Activated T-helper 17 cell treated with anti-CD3 and anti-CD28 coated beads, Interleukin-2, amount 50 U/mL, for 72 hours (primary cell): ENCODE measurements around the gene RTP5. TPM values are rescaled to one million over a fixed set of nuclear protein-coding genes. Genes with fewer than 3 reads are reported as not detected.

Source experiments
- ATAC-seq: fragments of 150-1000 bp; cut with Tn5 transposase; replicated peaks from 2 replicates; pipeline ENCODE4 v1.10.0; 2021; ENCODE audit warnings: mild to moderate bottlenecking, moderate library complexity
- H3K27ac Mint-ChIP-seq: one replicate; pipeline ENCODE4 v1.8.0; 2022; ENCODE audit warnings: mixed read lengths
- H3K27me3 Mint-ChIP-seq: one replicate; pipeline ENCODE4 v1.8.0; 2022; ENCODE audit warnings: mixed read lengths
- H3K36me3 Mint-ChIP-seq: one replicate; pipeline ENCODE4 v1.8.0; 2022; ENCODE audit warnings: low read depth, mild to moderate bottlenecking, mixed read lengths
- H3K4me1 Mint-ChIP-seq: one replicate; pipeline ENCODE4 v1.8.0; 2022; ENCODE audit warnings: mixed read lengths
- H3K4me3 Mint-ChIP-seq: one replicate; pipeline ENCODE4 v1.8.0; 2022; ENCODE audit warnings: mild to moderate bottlenecking, mixed read lengths
- H3K9me3 Mint-ChIP-seq: one replicate; pipeline ENCODE4 v1.8.0; 2022; ENCODE audit warnings: mixed read lengths
- total RNA-seq, 2 donors: library from RNA; stranded (reverse); gene quantifications; one replicate each; pipeline ENCODE4 v1.2.3, GENCODE V29; 2022

Gene RTP5
- total RNA-seq, 2 donors from 2014 or later, result 0.58 TPM; not detected in 1

DNA sequence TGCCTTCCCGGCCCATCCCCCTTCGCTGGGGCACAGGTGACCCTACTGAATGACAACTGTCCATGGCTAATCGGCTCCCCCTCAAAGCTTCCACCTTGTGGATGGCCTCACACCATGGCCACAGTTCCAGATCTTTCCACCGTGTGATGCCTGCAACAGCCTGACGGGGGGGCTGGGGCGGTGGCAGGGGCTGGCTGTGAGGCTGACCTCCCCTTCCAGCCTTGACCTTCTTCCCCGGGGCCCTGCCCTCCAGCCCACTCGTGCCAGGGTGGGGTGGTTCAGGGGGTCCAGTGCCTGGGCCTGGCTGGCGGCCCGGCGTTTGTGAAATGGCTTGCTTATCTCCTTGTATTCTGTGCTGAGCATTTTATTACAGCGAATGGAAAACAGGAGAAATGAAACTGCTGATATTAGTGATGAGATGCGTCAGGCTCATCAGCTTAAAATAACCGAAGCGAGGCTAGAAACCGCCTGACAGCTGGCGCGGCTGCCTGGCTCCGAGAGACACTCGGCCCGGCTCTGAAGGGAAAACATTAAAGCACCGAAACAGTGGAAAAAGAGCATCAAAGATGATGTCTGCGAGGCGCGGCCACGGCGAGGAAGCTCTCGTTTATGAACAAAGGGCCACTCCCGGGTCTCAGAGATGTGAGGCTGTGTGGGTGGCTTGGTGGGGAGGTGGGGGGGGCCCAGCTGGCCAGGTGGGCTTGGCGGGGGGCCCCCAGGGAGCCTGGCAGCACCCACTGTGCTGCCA is 9.9 kb upstream of the RTP5 start:
- Mint-ChIP-seq H3K27me3 (no peaks in the 10 kb centered on the region), H3K4me1 (peaks cover 41% of the 10 kb centered on the region), H3K36me3 (peaks cover 51% of the 10 kb centered on the region), H3K4me3 (peak overlapping the region; percentile 56), H3K27ac (peak overlapping the region; percentile 94), H3K9me3 (peaks cover 14% of the 10 kb centered on the region)
- ATAC-seq, result peak; percentile 39

GRCh38 chr2:241860184-241861078 is 9.1 kb upstream of the RTP5 start:
- Mint-ChIP-seq H3K4me3 (peak overlapping the region; percentile 56), H3K27ac (peak overlapping the region; percentile 94), H3K27me3 (peaks cover 7% of the 10 kb centered on the region), H3K36me3 (peaks cover 50% of the 10 kb centered on the region), H3K9me3 (peaks cover 14% of the 10 kb centered on the region), H3K4me1 (peaks cover 49% of the 10 kb centered on the region)
- no peak for ATAC-seq

GRCh38 chr2:241861264-241861663 is 8.3 kb upstream of the RTP5 start:
- Mint-ChIP-seq H3K27me3 (peaks cover 12% of the 10 kb centered on the region), H3K9me3 (peaks cover 14% of the 10 kb centered on the region), H3K27ac (peak overlapping the region; percentile 56), H3K4me3 (peak overlapping the region; percentile 56), H3K4me1 (peaks cover 55% of the 10 kb centered on the region), H3K36me3 (peaks cover 46% of the 10 kb centered on the region)
- ATAC-seq, result no peak

DNA sequence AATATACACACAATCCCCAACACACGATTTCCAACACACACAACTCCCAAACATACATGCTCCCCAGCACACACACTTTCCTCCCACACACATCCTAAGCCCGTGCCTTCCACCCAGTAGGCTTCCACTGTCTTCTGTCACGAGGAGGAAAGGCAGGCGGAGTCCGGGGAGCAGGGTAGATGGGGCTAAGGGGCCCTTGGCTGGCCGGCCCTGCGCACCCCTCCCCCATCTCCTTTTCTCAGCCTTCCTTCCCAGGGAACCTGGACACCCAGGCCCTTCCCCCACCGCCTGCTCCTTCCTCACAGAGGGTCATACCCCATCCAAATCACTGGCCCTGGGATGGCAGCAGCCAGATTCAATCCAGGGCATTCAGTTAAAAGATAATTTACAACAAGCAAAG is 7.4 kb upstream of the RTP5 start:
- ATAC-seq, result no peak
- Mint-ChIP-seq H3K27ac (peak overlapping the region; percentile 56), H3K36me3 (peaks cover 38% of the 10 kb centered on the region), H3K4me1 (peaks cover 50% of the 10 kb centered on the region), H3K4me3 (peak overlapping the region; percentile 56), H3K27me3 (peaks cover 12% of the 10 kb centered on the region), H3K9me3 (peaks cover 14% of the 10 kb centered on the region)

DNA sequence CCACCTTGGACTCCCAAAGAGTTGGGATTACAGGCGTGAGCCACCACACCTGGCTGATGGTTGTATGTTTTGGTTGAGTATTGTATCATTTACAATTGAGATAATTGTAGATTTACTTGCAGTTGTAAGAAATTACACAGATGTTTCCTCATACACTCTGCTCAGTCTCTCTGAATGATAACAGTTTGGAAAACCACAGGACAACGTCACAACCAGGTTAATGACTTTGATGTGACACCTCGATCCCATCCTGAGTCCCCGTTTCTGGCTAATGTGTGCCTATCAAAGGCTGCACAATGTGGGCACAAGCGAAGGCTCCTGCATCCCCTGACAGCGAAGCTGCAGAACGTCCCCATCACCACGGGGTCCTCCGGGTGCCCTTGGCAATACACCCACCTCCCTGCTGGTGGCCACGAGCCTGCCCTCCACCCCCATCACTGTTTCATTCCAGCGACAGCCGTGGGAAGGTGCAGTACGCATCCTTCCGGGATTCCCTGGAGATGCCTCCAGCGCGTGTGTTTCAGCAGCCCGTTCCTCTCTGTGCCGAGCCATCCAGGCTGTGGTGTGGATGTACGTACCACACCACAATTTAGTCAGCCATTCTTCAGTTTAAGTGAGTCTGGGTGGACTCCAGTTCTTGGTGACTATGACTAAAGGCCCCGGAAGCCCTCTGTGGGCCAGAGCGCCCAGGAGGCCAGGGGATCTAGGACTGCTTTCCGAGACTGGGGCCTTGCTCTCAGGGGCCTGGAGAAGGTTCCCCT is 6.6 kb upstream of the RTP5 start:
- Mint-ChIP-seq H3K4me1 (peaks cover 50% of the 10 kb centered on the region), H3K9me3 (peaks cover 14% of the 10 kb centered on the region), H3K27me3 (peaks cover 12% of the 10 kb centered on the region), H3K36me3 (peaks cover 29% of the 10 kb centered on the region), H3K4me3 (peak overlapping the region; percentile 56), H3K27ac (peak overlapping the region; percentile 56)
- ATAC-seq, result peak; percentile 64

DNA sequence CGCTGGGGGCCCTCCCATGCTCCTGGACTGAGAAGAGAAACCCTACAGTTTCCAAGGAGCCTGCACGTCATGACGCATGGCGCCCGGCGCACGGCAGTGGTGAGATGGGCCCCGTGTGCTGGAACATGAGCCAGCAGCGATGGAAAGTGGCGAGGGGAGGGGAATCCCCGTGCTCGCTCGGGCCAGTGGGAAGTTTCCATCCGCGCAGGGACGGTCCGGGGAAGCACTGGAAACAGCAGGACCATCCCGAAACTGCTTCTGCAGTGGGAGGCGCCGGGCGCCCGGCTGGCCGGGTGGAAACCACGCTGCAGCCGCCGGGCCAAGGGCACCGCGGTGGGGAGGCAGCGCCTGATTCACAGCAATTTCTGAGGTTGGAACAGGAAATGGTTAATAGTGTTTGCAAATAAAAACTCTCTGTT is 6.0 kb upstream of the RTP5 start:
- Mint-ChIP-seq H3K27ac (peak overlapping the region; percentile 56), H3K27me3 (peaks cover 16% of the 10 kb centered on the region), H3K36me3 (peaks cover 23% of the 10 kb centered on the region), H3K4me1 (peaks cover 56% of the 10 kb centered on the region), H3K4me3 (peak overlapping the region; percentile 56), H3K9me3 (peaks cover 14% of the 10 kb centered on the region)
- peak; percentile 70 for ATAC-seq

DNA sequence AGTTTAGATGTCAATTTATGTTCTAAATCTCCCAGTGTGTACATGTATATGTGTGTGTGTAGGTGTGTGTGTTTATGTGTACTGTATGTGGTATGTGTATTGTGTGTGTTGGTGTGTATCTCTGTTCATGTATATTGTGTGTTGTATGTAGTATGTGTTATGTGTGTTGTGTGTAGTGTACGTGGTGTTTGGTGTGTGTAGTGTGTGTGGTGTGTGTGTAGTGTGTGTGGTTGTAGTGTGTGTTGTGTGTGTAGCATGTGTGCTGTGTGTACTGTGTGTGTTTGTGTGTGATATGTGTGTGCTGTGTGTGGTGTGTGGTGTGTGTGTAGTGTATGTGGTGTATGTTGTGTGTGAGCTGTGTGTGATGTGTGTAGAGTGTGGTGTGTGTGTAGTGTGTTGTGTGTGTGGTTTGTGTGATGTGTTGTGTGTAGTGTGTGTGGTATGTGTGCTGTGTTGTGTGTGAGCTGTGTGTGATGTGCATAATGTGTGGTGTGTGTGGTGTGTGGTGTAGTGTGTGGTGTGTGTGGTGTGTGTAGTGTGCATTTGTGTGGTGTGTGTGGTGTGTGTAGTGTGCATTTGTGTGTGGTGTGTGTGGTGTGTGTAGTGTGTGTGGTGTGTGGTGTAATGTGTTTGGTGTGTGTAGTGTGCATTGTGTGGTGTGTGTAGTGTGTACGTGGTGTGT is 5.2 kb upstream of the RTP5 start:
- Mint-ChIP-seq H3K27me3 (peaks cover 16% of the 10 kb centered on the region), H3K27ac (peak overlapping the region; percentile 56), H3K9me3 (peaks cover 14% of the 10 kb centered on the region), H3K4me3 (peak overlapping the region; percentile 56), H3K36me3 (peaks cover 20% of the 10 kb centered on the region), H3K4me1 (peaks cover 58% of the 10 kb centered on the region)
- ATAC-seq, result no peak

DNA sequence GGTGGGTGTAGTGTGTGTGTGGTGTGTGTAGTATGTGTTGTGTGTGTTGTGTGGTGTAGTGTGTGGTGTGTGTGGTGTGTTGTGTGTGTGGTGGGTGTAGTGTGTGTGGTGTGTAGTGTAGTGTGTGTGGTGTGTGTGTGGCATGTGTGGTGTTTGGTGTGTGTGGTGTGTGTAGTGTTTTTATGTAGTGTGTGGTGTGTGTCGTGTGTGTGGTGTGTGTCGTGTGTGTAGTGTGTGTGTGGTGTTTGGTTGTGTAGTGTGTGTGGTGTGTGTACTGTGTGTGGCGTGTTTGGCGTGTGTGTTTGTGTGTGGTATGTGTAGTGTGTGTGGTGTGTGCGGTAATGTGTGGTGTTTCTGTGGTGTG is 4.7 kb upstream of the RTP5 start:
- ATAC-seq, result no peak
- peaks cover 14% of the 10 kb centered on the region for H3K9me3 Mint-ChIP-seq
- H3K27me3 Mint-ChIP-seq, result peaks cover 16% of the 10 kb centered on the region
- peak overlapping the region; percentile 3 for H3K27ac Mint-ChIP-seq
- peaks cover 15% of the 10 kb centered on the region for H3K36me3 Mint-ChIP-seq
- H3K4me1 Mint-ChIP-seq, result peaks cover 54% of the 10 kb centered on the region
- H3K4me3 Mint-ChIP-seq, result no peak overlapping the region

DNA sequence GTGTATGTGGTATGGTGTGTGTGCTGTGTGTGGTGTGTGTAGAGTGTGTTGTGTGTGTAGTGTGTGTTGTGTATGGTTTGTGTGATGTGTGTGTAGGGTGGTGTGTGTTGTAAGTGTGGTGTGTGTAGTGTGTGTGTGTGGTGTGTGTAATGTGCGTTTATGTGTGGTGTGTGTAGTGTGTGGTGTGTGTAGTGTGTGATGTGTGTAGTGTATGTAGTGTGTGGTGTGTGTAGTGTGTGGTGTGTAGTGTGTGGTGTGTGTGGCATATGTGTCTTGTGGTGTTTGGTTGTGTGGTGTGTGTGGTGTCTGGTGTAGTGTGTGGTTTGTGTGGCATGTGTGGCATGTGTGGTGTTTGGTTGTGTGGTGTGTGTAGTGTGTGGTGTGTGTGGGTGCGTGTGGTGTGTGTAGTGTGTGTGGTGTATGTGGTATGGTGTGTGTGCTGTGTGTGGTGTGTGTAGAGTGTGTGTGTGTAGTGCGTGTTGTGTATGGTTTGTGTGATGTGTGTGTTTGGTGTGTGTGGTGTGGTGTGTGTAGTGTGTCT is 4.0 kb upstream of the RTP5 start:
- Mint-ChIP-seq H3K27me3 (peaks cover 16% of the 10 kb centered on the region), H3K4me3 (no peak overlapping the region), H3K4me1 (peaks cover 53% of the 10 kb centered on the region), H3K9me3 (peaks cover 14% of the 10 kb centered on the region), H3K36me3 (peaks cover 13% of the 10 kb centered on the region), H3K27ac (peak overlapping the region; percentile 3)
- no peak for ATAC-seq

DNA sequence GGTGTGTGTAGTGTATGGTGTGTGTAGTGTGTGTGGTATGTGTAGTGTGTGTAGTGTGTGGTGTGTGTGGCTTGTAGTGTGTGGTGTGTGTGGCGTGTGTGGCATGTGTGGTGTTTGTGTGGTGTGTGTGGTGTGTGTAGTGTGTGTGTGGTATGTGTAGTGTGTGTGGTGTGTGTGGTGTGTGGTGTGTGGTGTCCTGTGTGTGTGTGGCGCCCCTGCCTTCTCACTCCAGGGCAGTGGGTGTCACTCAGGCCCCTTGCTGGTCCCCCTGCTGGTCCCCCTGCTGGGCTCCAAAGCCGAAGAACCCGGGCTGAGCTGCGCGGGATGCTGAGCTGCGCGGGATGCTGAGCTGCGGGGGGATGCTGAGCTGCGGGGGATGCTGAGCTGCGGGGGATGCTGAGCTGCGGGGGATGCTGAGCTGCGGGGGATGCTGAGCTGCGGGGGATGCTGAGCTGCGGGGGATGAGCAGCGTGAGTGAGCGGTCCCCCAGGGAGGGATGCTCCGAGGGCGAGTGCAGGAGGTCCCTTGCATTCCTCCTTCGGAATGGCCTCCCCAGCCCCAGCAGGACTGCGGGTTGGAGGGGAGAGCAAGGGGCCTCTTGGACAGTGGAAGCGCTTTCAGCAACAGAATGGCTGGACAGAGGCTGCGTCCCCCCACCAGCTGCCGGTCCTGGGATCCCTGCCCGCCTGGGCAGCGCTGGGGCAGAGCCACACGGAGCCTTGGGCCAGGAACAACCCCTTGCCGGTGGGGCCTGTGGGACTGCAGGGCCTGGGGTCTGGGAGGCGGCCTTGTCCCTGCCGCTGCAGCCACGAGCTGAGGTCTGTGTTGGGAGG is 3.4 kb upstream of the RTP5 start:
- H3K27ac Mint-ChIP-seq, result peak overlapping the region; percentile 3
- no peak for ATAC-seq
- H3K4me1 Mint-ChIP-seq, result peaks cover 50% of the 10 kb centered on the region
- no peak overlapping the region for H3K4me3 Mint-ChIP-seq
- H3K27me3 Mint-ChIP-seq, result peaks cover 16% of the 10 kb centered on the region
- peaks cover 14% of the 10 kb centered on the region for H3K9me3 Mint-ChIP-seq
- peaks cover 13% of the 10 kb centered on the region for H3K36me3 Mint-ChIP-seq

DNA sequence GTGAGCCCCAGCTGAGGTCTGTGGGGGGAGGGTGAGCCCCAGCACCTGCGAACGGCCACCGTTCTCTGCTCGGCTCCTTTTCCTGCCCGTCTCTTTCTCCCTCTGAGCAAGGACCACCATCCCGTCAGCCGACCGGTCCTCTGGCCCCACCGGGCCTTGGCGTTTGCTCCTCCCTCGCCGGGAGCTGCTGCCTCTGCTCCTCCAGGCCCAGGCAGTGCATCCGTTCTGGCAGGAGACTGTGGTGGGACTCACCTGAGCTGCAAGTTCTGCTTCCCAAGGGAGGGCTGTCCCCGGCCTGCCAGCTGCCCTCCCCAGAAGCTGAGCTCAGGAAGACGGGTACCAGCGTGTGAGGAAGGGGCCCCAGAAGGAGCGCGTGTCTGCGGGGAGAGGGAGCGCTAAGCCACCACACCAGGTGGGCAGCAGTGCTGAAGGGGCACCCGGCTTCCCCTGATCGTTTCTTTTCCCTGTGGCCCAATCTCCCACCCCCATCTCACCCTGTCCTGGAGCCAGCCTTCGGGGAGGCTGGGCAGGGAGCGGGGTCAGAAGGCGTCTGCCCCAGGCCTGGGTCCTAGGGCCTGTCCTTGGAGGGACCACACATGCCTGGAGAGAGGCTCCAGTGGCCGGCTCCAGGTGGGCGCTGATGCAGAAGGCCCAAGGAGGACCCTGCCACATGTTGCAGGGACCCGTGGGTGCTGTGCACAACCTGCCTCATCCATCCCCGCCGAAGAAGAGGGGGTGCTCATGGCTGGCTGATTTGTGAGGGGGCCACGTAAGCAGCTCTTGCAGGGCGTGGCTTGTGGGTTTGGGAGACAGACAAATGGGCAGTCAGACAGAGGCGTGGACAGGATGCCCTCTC is 2.5 kb upstream of the RTP5 start:
- H3K27me3 Mint-ChIP-seq, result peaks cover 16% of the 10 kb centered on the region
- peaks cover 6% of the 10 kb centered on the region for H3K9me3 Mint-ChIP-seq
- H3K4me1 Mint-ChIP-seq, result peaks cover 41% of the 10 kb centered on the region
- ATAC-seq, result no peak
- H3K36me3 Mint-ChIP-seq, result peaks cover 13% of the 10 kb centered on the region
- no peak overlapping the region for H3K4me3 Mint-ChIP-seq
- H3K27ac Mint-ChIP-seq, result no peak overlapping the region

GRCh38 chr2:241867776-241868420 is 1.6 kb upstream of the RTP5 start:
- Mint-ChIP-seq H3K9me3 (peaks cover 5% of the 10 kb centered on the region), H3K27me3 (peaks cover 16% of the 10 kb centered on the region), H3K4me1 (peaks cover 37% of the 10 kb centered on the region), H3K4me3 (peak overlapping the region; percentile 60), H3K36me3 (peaks cover 13% of the 10 kb centered on the region), H3K27ac (peak overlapping the region; percentile 5)
- ATAC-seq, result no peak
